Amygdala (tissue), 56 donors: ENCODE results near the gene EIF4E1B.
A peak's percentile ranks its signal among the peaks of the same experiment; 100 is the strongest.

Experiments used
- DNase-seq, 56 donors: peaks; one replicate each; lab custom pipeline; 2025; lab: John Stamatoyannopoulos, UW

The EIF4E1B gene

GRCh38 chr5:176625966-176626875, 4.3 kb upstream of the EIF4E1B start:
- DNase-seq, result peak in 4 of 56 donors; percentile 13 to 55 (median 22)

GRCh38 chr5:176626876-176627236, 3.6 kb upstream of the EIF4E1B start:
- DNase-seq, result no peak

- DNase-seq, result no peak
Measured at GRCh38 chr5:176627582-176627981, 2.9 kb upstream of the EIF4E1B start.

GRCh38 chr5:176628406-176629228, 1.9 kb upstream of the EIF4E1B start:
- DNase-seq, result no peak

GRCh38 chr5:176629317-176629852, 1.1 kb upstream of the EIF4E1B start:
- no peak for DNase-seq

GRCh38 chr5:176630681-176631222, 277 bp downstream of the EIF4E1B start:
- no peak for DNase-seq

- no peak for DNase-seq
Measured at GRCh38 chr5:176631383-176632200, 1.1 kb downstream of the EIF4E1B start.

- no peak for DNase-seq
Measured at GRCh38 chr5:176632745-176633144, 2.3 kb downstream of the EIF4E1B start.

- no peak for DNase-seq
Measured at GRCh38 chr5:176633598-176633997, 3.1 kb downstream of the EIF4E1B start.

GRCh38 chr5:176636426-176636825, 6.0 kb downstream of the EIF4E1B start:
- DNase-seq, result no peak

- DNase-seq, result no peak
Measured at GRCh38 chr5:176637556-176637955, 7.1 kb downstream of the EIF4E1B start.

GRCh38 chr5:176638437-176638836, 8.0 kb downstream of the EIF4E1B start:
- no peak for DNase-seq

- DNase-seq, result no peak
Measured at GRCh38 chr5:176639208-176639607, 8.7 kb downstream of the EIF4E1B start.

- peak in 47 of 56 donors; percentile 19 to 88 (median 60) for DNase-seq
Measured at GRCh38 chr5:176639981-176640380, 9.5 kb downstream of the EIF4E1B start.

- no peak for DNase-seq
Measured at GRCh38 chr5:176640616-176641015, 10.1 kb downstream of the EIF4E1B start.

- DNase-seq, result no peak
Measured at GRCh38 chr5:176642675-176643490, 12.4 kb downstream of the EIF4E1B start.

GRCh38 chr5:176643491-176644219, 13.2 kb downstream of the EIF4E1B start:
- DNase-seq, result no peak

GRCh38 chr5:176644294-176644693, 13.8 kb downstream of the EIF4E1B start:
- DNase-seq, result no peak
